Vagina (tissue), 2 donors: ENCODE data around the gene TTC28.

Source experiments
- CTCF ChIP-seq, 3 experiments: fragments of 450-650 bp in 2 of 3; fragments of 200-600 bp in 1 of 3; sonication (generic) in 1 of 3; IDR thresholded peaks; one replicate each; pipeline ENCODE4 v1.5.1; 2017 to 2019; ENCODE audit warnings: antibody characterized with exemption in 3 of 3, mild to moderate bottlenecking in 2 of 3, moderate library complexity in 2 of 3
- POLR2A ChIP-seq, 2 donors: fragments of 450-650 bp; IDR thresholded peaks; one replicate each; pipeline ENCODE4 v1.6.1; 2017; ENCODE audit warnings: antibody characterized with exemption in 2 of 2, mild to moderate bottlenecking in 2 of 2, moderate library complexity in 2 of 2
- POLR2AphosphoS5 ChIP-seq, 2 donors: sonication (generic); formaldehyde crosslinking; IDR thresholded peaks; one replicate each; pipeline ENCODE4 v1.9.0; 2017; ENCODE audit warnings: antibody characterized with exemption in 2 of 2, mild to moderate bottlenecking in 2 of 2, low read depth in 1 of 2; ENCODE audit not compliant: insufficient read depth in 1 of 2

- TF ChIP-seq CTCF (IDR thresholded peaks at IDR 0.05): no peak
- TF ChIP-seq POLR2A (IDR thresholded peaks at IDR 0.05): no peak
- no peak for TF ChIP-seq POLR2AphosphoS5 (IDR thresholded peaks at IDR 0.05; ENCODE audit: insufficient read depth in 1 of 2, low read depth in 1 of 2)
Measured at GRCh38 chr22:28365371-28365770, 314.3 kb downstream of the TTC28 start.
